ENCODE measurements around the gene BTNL8.

Gene BTNL8, protein sequence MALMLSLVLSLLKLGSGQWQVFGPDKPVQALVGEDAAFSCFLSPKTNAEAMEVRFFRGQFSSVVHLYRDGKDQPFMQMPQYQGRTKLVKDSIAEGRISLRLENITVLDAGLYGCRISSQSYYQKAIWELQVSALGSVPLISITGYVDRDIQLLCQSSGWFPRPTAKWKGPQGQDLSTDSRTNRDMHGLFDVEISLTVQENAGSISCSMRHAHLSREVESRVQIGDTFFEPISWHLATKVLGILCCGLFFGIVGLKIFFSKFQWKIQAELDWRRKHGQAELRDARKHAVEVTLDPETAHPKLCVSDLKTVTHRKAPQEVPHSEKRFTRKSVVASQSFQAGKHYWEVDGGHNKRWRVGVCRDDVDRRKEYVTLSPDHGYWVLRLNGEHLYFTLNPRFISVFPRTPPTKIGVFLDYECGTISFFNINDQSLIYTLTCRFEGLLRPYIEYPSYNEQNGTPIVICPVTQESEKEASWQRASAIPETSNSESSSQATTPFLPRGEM

DNA sequence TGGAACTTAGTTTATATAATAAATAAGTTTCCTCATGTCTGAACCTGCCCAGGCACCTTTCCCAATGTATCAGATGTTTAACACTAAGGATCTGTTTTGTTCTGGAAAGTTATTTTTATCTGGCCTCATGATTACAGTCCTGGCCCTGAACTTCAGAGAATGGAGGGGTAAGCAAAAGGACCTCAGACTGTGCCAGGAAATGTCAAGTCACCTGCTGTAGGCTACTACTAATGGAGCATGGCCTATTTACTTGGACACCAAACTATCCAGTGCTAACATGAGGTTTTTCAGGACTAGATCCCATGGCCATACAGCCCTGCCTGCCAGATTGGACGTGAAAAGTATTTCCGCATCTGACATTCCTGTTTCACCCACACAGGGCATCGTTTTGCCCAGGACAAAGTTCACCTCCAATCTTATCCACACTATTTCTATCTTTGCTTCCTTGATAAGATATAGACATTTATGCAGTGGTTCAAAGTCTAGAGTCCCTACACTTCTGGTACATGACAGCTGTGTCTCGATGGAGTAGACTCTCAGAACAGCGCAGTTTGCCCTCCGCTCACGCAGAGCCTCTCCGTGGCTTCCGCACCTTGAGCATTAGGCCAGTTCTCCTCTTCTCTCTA is at the start of gene BTNL8:
TSS of gene BTNL8 (plus strand) at position 539 of the 626 bp plus-strand sequence. CDS start 152 bp downstream, outside the sequence.
- TF ChIP-seq, protein P1, sequence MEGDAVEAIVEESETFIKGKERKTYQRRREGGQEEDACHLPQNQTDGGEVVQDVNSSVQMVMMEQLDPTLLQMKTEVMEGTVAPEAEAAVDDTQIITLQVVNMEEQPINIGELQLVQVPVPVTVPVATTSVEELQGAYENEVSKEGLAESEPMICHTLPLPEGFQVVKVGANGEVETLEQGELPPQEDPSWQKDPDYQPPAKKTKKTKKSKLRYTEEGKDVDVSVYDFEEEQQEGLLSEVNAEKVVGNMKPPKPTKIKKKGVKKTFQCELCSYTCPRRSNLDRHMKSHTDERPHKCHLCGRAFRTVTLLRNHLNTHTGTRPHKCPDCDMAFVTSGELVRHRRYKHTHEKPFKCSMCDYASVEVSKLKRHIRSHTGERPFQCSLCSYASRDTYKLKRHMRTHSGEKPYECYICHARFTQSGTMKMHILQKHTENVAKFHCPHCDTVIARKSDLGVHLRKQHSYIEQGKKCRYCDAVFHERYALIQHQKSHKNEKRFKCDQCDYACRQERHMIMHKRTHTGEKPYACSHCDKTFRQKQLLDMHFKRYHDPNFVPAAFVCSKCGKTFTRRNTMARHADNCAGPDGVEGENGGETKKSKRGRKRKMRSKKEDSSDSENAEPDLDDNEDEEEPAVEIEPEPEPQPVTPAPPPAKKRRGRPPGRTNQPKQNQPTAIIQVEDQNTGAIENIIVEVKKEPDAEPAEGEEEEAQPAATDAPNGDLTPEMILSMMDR (IDR thresholded peaks at IDR 0.05; ENCODE audit: low read length, missing control alignments): no peak
- H3K4me3 ChIP-seq (replicated peaks; ENCODE audit: low read depth, low read length): no peak within 1 kb of the TSS
- no peak for DNase-seq (ENCODE audit: low read depth)

DNA sequence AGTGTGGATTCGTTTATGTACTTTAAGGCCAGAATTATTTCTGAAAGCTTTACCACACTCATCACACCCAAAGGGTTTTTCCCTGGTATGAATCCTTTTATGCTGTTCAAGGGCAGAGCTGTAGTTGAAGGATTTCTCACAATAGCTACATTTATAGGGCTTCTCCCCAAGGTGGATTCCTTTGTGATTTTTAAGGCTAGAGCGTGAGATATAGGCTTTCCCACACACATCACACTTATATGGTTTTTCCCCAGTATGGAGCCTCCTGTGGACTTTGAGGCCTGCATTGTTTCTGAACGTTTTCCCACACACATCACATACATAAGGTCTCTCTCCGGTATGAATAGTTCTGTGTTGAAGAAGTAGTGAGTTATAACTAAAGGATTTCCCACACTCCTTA is 49.1 kb upstream of the BTNL8 start:
- H3K4me3 ChIP-seq (replicated peaks; ENCODE audit: low read depth, low read length): no peak overlapping the region
- DNase-seq (ENCODE audit: low read depth): no peak
- TF ChIP-seq, protein P1 (IDR thresholded peaks at IDR 0.05; ENCODE audit: low read length, missing control alignments): no peak

DNA sequence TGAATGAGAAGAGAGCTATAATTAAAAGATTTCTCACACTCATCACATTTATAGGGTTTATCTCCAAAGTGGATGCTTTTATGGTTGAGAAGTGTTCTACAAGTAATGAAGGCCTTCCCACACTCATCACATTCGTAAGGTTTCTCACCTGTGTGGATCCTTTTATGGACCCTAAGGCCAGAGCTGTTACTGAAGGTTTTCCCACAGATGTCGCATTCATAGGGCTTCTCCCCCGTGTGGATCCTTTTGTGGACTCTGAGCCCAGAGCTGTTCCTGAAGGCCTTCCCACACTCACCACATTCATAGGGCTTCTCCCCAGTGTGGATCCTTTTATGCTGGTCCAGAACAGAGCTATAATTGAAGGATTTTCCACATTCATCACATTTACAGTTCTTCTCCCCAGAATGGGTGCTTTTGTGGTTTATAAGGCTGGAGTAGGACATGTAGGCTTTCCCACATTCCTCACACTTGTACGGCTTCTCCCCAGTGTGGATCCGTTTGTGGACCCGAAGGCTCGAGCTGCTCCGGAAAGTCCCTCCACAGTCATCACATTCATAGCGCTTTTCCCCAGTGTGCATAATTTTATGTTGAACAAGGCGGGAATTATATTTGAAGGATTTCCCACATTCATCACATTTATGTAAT is 48.4 kb upstream of the BTNL8 start:
- TF ChIP-seq, protein P1 (IDR thresholded peaks at IDR 0.05; ENCODE audit: low read length, missing control alignments): no peak
- H3K4me3 ChIP-seq (replicated peaks; ENCODE audit: low read depth, low read length): no peak overlapping the region
- no peak for DNase-seq (ENCODE audit: low read depth)

DNA sequence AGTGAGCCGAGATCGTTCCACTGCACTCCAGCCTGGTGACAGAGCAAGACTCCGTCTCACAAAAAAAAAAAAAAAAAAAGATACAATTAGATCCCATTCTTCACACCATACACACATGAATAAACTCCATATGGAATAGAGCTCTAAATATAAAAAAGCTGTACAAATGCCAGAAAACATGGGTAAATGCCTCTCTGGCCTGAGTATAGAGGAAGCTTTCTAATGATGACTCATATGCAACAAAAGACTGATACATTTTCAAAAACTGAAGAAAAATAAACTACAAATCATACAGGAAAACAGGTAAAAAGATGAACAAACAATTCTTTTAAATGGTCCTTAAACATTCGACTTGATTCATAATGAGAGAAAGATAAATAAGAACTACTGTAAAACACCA is 46.5 kb upstream of the BTNL8 start:
- H3K4me3 ChIP-seq (replicated peaks; ENCODE audit: low read depth, low read length): no peak overlapping the region
- TF ChIP-seq, protein P1 (IDR thresholded peaks at IDR 0.05; ENCODE audit: low read length, missing control alignments): no peak
- peak; percentile 32 for DNase-seq (ENCODE audit: low read depth)

DNA sequence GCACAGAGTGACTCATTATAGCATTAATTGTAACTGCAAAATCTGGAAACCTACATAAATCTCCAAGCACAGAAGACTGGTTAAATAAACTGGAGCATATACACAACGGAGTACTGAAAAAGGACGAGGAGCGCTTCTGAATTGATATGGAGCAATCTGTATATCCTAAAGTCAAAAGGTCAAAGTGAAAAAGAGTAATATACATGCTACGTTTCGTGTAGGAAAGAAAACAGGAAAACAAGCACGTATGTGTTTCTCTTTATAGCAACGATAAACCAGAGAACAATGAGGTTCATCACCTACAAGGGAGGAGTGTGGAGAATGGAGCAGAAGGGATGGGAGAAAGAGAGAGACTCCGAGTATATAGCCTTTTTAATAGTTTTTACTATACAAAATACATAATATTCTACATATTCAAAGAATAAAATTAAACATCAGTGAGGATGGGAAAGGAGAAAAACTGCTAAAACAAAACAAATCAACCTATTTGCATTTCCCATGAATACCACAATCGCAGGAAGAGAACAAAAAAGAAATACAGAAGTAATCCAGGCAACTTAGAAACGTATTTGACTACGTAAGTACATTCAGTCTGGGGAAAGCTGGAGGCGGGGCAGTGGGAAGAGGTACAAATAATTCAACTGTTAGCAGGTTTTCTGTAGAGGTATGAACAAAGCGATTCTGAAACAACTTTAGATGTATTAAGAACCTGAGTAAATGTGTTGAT is 45.7 kb upstream of the BTNL8 start:
- no peak for DNase-seq (ENCODE audit: low read depth)
- TF ChIP-seq, protein P1 (IDR thresholded peaks at IDR 0.05; ENCODE audit: low read length, missing control alignments): no peak
- H3K4me3 ChIP-seq (replicated peaks; ENCODE audit: low read depth, low read length): no peak overlapping the region

DNA sequence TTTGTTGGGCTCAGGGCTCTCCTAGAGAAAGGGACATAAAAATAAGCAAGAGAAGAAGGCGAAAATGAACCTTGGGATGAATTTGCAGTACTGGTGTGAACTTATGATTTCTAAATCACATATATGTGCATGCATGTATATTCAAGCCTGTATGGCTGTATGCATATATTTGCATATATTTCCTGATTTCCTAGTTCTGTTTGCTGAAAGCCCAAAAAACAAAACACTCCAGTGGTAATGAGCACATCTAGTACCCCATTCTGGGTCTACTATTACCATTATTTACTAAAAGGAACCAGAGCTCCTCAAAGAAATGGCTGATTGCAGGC is 45.1 kb upstream of the BTNL8 start:
- H3K4me3 ChIP-seq (replicated peaks; ENCODE audit: low read depth, low read length): no peak overlapping the region
- DNase-seq (ENCODE audit: low read depth): no peak
- TF ChIP-seq, protein P1 (IDR thresholded peaks at IDR 0.05; ENCODE audit: low read length, missing control alignments): no peak

All from fibroblast of pulmonary artery (primary cell).